NCI-H1694 treated with DMSO at 0.1 percent for 48 hours (cell line): ENCODE measurements around the gene ARPC4.

Experiments
- DNase-seq: peaks from one replicate; lab custom pipeline; 2025; lab: John Stamatoyannopoulos, UW

The ARPC4 gene

GRCh38 chr3:9792405-9793160 is at the start of gene ARPC4, which contains the start of gene TADA3:
TSS of gene ARPC4 (plus strand) at chr3:9793082. CDS start at chr3:9793122, 40 bp downstream.
TSS of gene TADA3 (minus strand) at chr3:9792473. CDS start at chr3:9791466, 1,007 bp downstream.
- DNase-seq, result peak; percentile 83

- DNase-seq, result no peak
These were observed 49.3 kb upstream of the ARPC4 start for GRCh38 chr3:9743548-9743947.

- no peak for DNase-seq
These were observed 48.7 kb upstream of the ARPC4 start for GRCh38 chr3:9744162-9744561.

GRCh38 chr3:9745521-9745920 is 47.4 kb upstream of the ARPC4 start:
- DNase-seq, result no peak

- no peak for DNase-seq
These were observed 46.6 kb upstream of the ARPC4 start for GRCh38 chr3:9746330-9746729.

GRCh38 chr3:9747267-9747666 is 45.6 kb upstream of the ARPC4 start:
- DNase-seq, result no peak

GRCh38 chr3:9748031-9748430 is 44.9 kb upstream of the ARPC4 start:
- DNase-seq, result no peak

GRCh38 chr3:9749296-9749644 is 43.6 kb upstream of the ARPC4 start:
- no peak for DNase-seq

- DNase-seq, result peak; percentile 82
These were observed 43.0 kb upstream of the ARPC4 start, which contains the start of gene OGG1 for GRCh38 chr3:9749645-9750555. TSS of gene OGG1 (plus strand) at chr3:9749952. CDS start at chr3:9750287, 335 bp downstream.

- DNase-seq, result no peak
These were observed 42.1 kb upstream of the ARPC4 start for GRCh38 chr3:9750556-9751411.

GRCh38 chr3:9754678-9755077 is 38.2 kb upstream of the ARPC4 start:
- no peak for DNase-seq

GRCh38 chr3:9757427-9757826 is 35.5 kb upstream of the ARPC4 start:
- DNase-seq, result no peak

- no peak for DNase-seq
These were observed 31.9 kb upstream of the ARPC4 start for GRCh38 chr3:9760779-9761505.

- DNase-seq, result no peak
These were observed 31.0 kb upstream of the ARPC4 start for GRCh38 chr3:9761919-9762318.

- DNase-seq, result no peak
These were observed 30.0 kb upstream of the ARPC4 start for GRCh38 chr3:9762871-9763270.

- no peak for DNase-seq
These were observed 27.0 kb upstream of the ARPC4 start for GRCh38 chr3:9765865-9766264.

- DNase-seq, result no peak
These were observed 25.5 kb upstream of the ARPC4 start for GRCh38 chr3:9767418-9767817.

- no peak for DNase-seq
These were observed 24.6 kb upstream of the ARPC4 start for GRCh38 chr3:9768141-9768775.

GRCh38 chr3:9769012-9769411 is 23.9 kb upstream of the ARPC4 start:
- DNase-seq, result no peak

- DNase-seq, result peak; percentile 10
These were observed 23.2 kb upstream of the ARPC4 start, which contains the start of gene CAMK1 for GRCh38 chr3:9769426-9770275. TSS of gene CAMK1 (minus strand) at chr3:9769947. CDS start at chr3:9767749, 2,198 bp downstream.
